Measurements from ENCODE around the gene GADL1.

Gene GADL1

GRCh38 chr3:30684356-30684755, 210.1 kb downstream of the GADL1 start:
- TF ChIP-seq SIN3A (IDR thresholded peaks at IDR 0.05; ENCODE audit: borderline replicate concordance, insufficient read depth, low read length): no peak
- no peak for TF ChIP-seq FOXP2 (optimal IDR thresholded peaks at IDR 0.05; ENCODE audit: borderline replicate concordance, extremely low read depth, extremely low read length, insufficient read depth)
- no peak for TF ChIP-seq POLR2AphosphoS5 (IDR thresholded peaks at IDR 0.05; ENCODE audit: low read depth, low read length)
- no peak for TF ChIP-seq TAF1 (IDR thresholded peaks at IDR 0.05; ENCODE audit: borderline replicate concordance, insufficient read depth, low read length)
- TF ChIP-seq, protein P1, sequence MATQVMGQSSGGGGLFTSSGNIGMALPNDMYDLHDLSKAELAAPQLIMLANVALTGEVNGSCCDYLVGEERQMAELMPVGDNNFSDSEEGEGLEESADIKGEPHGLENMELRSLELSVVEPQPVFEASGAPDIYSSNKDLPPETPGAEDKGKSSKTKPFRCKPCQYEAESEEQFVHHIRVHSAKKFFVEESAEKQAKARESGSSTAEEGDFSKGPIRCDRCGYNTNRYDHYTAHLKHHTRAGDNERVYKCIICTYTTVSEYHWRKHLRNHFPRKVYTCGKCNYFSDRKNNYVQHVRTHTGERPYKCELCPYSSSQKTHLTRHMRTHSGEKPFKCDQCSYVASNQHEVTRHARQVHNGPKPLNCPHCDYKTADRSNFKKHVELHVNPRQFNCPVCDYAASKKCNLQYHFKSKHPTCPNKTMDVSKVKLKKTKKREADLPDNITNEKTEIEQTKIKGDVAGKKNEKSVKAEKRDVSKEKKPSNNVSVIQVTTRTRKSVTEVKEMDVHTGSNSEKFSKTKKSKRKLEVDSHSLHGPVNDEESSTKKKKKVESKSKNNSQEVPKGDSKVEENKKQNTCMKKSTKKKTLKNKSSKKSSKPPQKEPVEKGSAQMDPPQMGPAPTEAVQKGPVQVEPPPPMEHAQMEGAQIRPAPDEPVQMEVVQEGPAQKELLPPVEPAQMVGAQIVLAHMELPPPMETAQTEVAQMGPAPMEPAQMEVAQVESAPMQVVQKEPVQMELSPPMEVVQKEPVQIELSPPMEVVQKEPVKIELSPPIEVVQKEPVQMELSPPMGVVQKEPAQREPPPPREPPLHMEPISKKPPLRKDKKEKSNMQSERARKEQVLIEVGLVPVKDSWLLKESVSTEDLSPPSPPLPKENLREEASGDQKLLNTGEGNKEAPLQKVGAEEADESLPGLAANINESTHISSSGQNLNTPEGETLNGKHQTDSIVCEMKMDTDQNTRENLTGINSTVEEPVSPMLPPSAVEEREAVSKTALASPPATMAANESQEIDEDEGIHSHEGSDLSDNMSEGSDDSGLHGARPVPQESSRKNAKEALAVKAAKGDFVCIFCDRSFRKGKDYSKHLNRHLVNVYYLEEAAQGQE (IDR thresholded peaks at IDR 0.05; ENCODE audit: insufficient read depth in 1 of 2, low read depth in 2 of 2, low read length in 2 of 2): no peak

DNA sequence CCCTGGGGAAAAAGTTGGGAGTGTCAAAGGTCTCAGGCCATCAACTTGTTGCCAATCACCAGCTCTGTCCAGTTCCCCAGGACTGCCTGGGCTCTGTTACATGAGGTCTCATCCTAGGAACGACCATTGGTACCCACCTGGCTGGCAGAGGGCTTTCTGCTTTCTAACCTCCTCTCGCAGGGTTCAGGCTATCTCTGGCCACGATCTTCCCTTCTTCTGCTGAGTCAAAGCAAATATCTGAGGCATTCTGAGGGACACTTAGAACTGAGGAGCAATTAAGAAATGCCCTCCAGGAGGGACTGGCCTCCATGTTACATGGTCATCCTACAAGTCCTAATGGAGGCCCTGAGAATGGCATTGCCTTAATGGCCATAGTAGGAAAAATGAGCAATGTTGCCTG, 210.7 kb downstream of the GADL1 start:
- no peak for TF ChIP-seq FOXP2 (optimal IDR thresholded peaks at IDR 0.05; ENCODE audit: borderline replicate concordance, extremely low read depth, extremely low read length, insufficient read depth)
- TF ChIP-seq, protein P1 (IDR thresholded peaks at IDR 0.05; ENCODE audit: insufficient read depth in 1 of 2, low read depth in 2 of 2, low read length in 2 of 2): no peak
- no peak for TF ChIP-seq SIN3A (IDR thresholded peaks at IDR 0.05; ENCODE audit: borderline replicate concordance, insufficient read depth, low read length)
- no peak for TF ChIP-seq POLR2AphosphoS5 (IDR thresholded peaks at IDR 0.05; ENCODE audit: low read depth, low read length)
- no peak for TF ChIP-seq TAF1 (IDR thresholded peaks at IDR 0.05; ENCODE audit: borderline replicate concordance, insufficient read depth, low read length)

DNA sequence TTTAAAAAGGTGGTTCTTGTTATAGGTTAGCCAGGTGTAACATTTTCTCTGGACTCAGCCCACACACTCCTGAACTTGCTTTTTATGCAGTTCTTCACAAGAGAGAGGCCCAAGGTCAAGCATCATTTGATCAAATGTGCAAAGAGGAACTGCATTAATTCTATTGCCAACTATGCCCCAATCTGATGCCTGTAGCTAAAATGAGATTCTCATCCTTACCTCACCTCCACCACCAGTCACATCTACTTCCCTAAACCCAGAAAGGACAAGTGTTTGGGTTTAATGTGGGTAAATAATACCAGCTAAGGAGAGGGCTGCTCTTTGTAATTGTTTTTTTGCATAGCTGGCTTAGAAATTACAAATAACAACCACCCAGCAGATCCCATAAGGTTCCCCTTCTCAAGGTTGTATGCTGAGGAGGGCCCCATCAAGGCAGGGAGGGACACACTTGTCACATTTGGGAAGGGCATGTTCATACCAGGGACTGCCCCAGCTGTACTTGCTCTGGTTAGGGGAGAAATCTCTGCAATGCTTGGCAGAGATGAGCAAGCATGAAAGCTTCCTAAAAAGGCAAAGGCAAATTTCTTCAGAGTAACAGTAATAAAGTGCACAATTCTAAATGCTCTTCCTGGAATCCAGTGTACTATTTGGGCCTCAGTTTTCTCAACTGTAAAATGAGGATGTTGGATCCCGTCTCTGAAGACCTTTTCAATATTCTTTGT, 211.9 kb downstream of the GADL1 start:
- TF ChIP-seq, protein P1 (IDR thresholded peaks at IDR 0.05; ENCODE audit: insufficient read depth in 1 of 2, low read depth in 2 of 2, low read length in 2 of 2): no peak
- TF ChIP-seq SIN3A (IDR thresholded peaks at IDR 0.05; ENCODE audit: borderline replicate concordance, insufficient read depth, low read length): no peak
- TF ChIP-seq TAF1 (IDR thresholded peaks at IDR 0.05; ENCODE audit: borderline replicate concordance, insufficient read depth, low read length): no peak
- TF ChIP-seq FOXP2 (optimal IDR thresholded peaks at IDR 0.05; ENCODE audit: borderline replicate concordance, extremely low read depth, extremely low read length, insufficient read depth): no peak
- no peak for TF ChIP-seq POLR2AphosphoS5 (IDR thresholded peaks at IDR 0.05; ENCODE audit: low read depth, low read length)

- TF ChIP-seq, protein P1 (IDR thresholded peaks at IDR 0.05; ENCODE audit: insufficient read depth in 1 of 2, low read depth in 2 of 2, low read length in 2 of 2): no peak
These were observed 212.7 kb downstream of the GADL1 start for GRCh38 chr3:30681649-30682211.

All from PFSK-1 (cell line).